ENCODE results near the gene UBL3. TPM values are rescaled to one million over a fixed set of nuclear protein-coding genes. Genes with fewer than 3 reads are reported as not detected.

The UBL3 gene
- total RNA-seq, 1 experiment from 2014 or later: 12.0 TPM

- CTCF ChIA-PET: no interaction called here
- POLR2A ChIA-PET (ENCODE audit: low non-redundant PET): no interaction called here
- Histone ChIP-seq H3K36me3 (ENCODE audit: insufficient read depth, low read length, poor library complexity, severe bottlenecking) (no peaks in the 10 kb centered on the region), H3K27ac (ENCODE audit: low read depth, low read length, poor library complexity, severe bottlenecking) (no peak overlapping the region), H3K4me3 (ENCODE audit: low read depth, low read length, poor library complexity, severe bottlenecking) (no peak overlapping the region), H3K9me3 (ENCODE audit: low read depth, low read length, poor library complexity, severe bottlenecking) (no peaks in the 10 kb centered on the region), H3K27me3 (replicated peaks; ENCODE audit: insufficient read depth, low read depth, low read length, poor library complexity) (no peaks in the 10 kb centered on the region), H3K4me1 (ENCODE audit: insufficient read depth, low read length, poor library complexity, severe bottlenecking) (peaks cover 8% of the 10 kb centered on the region)
- intact Hi-C loops (cut with micrococcal nuclease; ENCODE audit: unreplicated experiment): no loop called here
- DNase-seq (ENCODE audit: low spot score): no peak
- TF ChIP-seq EZH2 (IDR thresholded peaks at IDR 0.05; ENCODE audit: borderline replicate concordance, low read depth, low read length, poor library complexity, severe bottlenecking): no peak
- TF ChIP-seq, protein P1, sequence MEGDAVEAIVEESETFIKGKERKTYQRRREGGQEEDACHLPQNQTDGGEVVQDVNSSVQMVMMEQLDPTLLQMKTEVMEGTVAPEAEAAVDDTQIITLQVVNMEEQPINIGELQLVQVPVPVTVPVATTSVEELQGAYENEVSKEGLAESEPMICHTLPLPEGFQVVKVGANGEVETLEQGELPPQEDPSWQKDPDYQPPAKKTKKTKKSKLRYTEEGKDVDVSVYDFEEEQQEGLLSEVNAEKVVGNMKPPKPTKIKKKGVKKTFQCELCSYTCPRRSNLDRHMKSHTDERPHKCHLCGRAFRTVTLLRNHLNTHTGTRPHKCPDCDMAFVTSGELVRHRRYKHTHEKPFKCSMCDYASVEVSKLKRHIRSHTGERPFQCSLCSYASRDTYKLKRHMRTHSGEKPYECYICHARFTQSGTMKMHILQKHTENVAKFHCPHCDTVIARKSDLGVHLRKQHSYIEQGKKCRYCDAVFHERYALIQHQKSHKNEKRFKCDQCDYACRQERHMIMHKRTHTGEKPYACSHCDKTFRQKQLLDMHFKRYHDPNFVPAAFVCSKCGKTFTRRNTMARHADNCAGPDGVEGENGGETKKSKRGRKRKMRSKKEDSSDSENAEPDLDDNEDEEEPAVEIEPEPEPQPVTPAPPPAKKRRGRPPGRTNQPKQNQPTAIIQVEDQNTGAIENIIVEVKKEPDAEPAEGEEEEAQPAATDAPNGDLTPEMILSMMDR (conservative IDR thresholded peaks at IDR 0.05; ENCODE audit: low read depth, low read length): no peak
- no TSS peak for BruUV-seq (replicated peaks)
These were observed 37.3 kb upstream of the UBL3 start for GRCh38 chr13:29887686-29888085.

DNA sequence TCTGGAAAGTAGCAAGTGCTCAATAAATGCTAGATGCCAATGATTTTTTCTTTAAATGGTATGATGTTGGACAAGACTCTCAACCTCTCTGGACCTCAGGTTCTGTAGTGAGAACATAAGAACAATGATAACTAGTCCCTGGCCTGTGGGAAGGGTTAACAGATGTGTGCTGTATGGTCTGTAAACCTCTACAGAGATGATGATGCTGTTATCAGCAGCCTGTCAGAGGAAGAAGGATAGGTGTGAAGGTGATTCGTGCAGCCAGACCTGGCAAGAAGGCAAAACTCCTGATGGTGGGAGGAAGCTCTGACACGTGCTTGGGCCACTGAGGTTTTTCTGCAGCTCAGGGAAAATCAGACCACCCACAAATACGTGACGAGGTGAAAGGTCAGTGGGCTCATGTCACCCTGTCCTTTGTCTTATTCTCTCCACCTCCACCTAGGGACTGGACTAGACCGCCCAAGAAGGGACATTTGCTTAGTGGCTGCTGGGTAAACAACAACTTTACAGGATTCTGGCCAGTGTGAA, 36.7 kb upstream of the UBL3 start:
- Histone ChIP-seq H3K27ac (ENCODE audit: low read depth, low read length, poor library complexity, severe bottlenecking) (no peak overlapping the region), H3K4me3 (ENCODE audit: low read depth, low read length, poor library complexity, severe bottlenecking) (no peak overlapping the region), H3K4me1 (ENCODE audit: insufficient read depth, low read length, poor library complexity, severe bottlenecking) (peaks cover 8% of the 10 kb centered on the region), H3K27me3 (replicated peaks; ENCODE audit: insufficient read depth, low read depth, low read length, poor library complexity) (no peaks in the 10 kb centered on the region), H3K9me3 (ENCODE audit: low read depth, low read length, poor library complexity, severe bottlenecking) (no peaks in the 10 kb centered on the region), H3K36me3 (ENCODE audit: insufficient read depth, low read length, poor library complexity, severe bottlenecking) (no peaks in the 10 kb centered on the region)
- intact Hi-C loops (cut with micrococcal nuclease; ENCODE audit: unreplicated experiment): no loop called here
- no peak for TF ChIP-seq EZH2 (IDR thresholded peaks at IDR 0.05; ENCODE audit: borderline replicate concordance, low read depth, low read length, poor library complexity, severe bottlenecking)
- TF ChIP-seq, protein P1 (conservative IDR thresholded peaks at IDR 0.05; ENCODE audit: low read depth, low read length): no peak
- no TSS peak for BruUV-seq (replicated peaks)
- CTCF ChIA-PET: no interaction called here
- POLR2A ChIA-PET (ENCODE audit: low non-redundant PET): no interaction called here
- DNase-seq (ENCODE audit: low spot score): no peak

- no TSS peak for BruUV-seq (replicated peaks)
- Histone ChIP-seq H3K4me3 (ENCODE audit: low read depth, low read length, poor library complexity, severe bottlenecking) (no peak overlapping the region), H3K9me3 (ENCODE audit: low read depth, low read length, poor library complexity, severe bottlenecking) (no peaks in the 10 kb centered on the region), H3K27ac (ENCODE audit: low read depth, low read length, poor library complexity, severe bottlenecking) (no peak overlapping the region), H3K36me3 (ENCODE audit: insufficient read depth, low read length, poor library complexity, severe bottlenecking) (no peaks in the 10 kb centered on the region), H3K4me1 (ENCODE audit: insufficient read depth, low read length, poor library complexity, severe bottlenecking) (peaks cover 8% of the 10 kb centered on the region), H3K27me3 (replicated peaks; ENCODE audit: insufficient read depth, low read depth, low read length, poor library complexity) (no peaks in the 10 kb centered on the region)
- POLR2A ChIA-PET (ENCODE audit: low non-redundant PET): no interaction called here
- no peak for DNase-seq (ENCODE audit: low spot score)
- intact Hi-C loops (cut with micrococcal nuclease; ENCODE audit: unreplicated experiment): no loop called here
- TF ChIP-seq EZH2 (IDR thresholded peaks at IDR 0.05; ENCODE audit: borderline replicate concordance, low read depth, low read length, poor library complexity, severe bottlenecking): no peak
- TF ChIP-seq, protein P1 (conservative IDR thresholded peaks at IDR 0.05; ENCODE audit: low read depth, low read length): no peak
- CTCF ChIA-PET: no interaction called here
These were observed 36.0 kb upstream of the UBL3 start for GRCh38 chr13:29886446-29886845.

All from A673 (cell line).